HG03439 (cell line): ENCODE results near the gene DNAH8.

Source experiments
- ATAC-seq: cut with Tn5 transposase; IDR thresholded peaks from one replicate; pipeline ENCODE4 v1.9.1; 2021; ENCODE audit warnings: mild to moderate bottlenecking, moderate library complexity; ENCODE audit not compliant: unreplicated experiment

The DNAH8 gene

GRCh38 chr6:38701551-38701950 lies 13.6 kb upstream of the DNAH8 start:
- no peak for ATAC-seq

GRCh38 chr6:38702558-38703397 lies 12.3 kb upstream of the DNAH8 start, which contains the start of gene GLO1:
Gene GLO1 (minus strand): TSS chr6:38703145. CDS start chr6:38703054, 91 bp downstream.
- peak; percentile 99 for ATAC-seq

GRCh38 chr6:38703949-38704590 lies 11.0 kb upstream of the DNAH8 start:
- no peak for ATAC-seq

DNA sequence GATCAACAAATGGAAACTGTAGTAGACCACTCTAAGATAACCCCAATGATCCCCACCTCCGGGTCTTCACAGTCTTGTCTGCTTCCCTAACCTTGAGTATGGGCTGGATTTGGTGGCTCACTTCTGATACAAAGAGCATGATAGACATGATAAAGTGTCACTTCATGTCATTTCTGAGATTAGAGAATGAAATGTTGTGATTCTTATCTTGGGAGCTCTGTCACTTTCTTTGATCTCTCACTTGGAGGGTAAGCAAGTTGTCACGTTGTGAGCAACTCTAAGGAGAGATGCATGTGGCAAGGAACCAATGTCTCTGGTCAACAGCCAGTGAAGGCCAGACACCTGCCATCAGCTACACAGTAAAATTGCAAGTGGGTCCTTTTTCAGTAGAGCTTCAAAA lies 9.2 kb upstream of the DNAH8 start:
- ATAC-seq: no peak

- ATAC-seq: no peak
These were observed 6.6 kb upstream of the DNAH8 start for GRCh38 chr6:38708496-38708895.

GRCh38 chr6:38713812-38714211 lies 1.3 kb upstream of the DNAH8 start:
- ATAC-seq: no peak

DNA sequence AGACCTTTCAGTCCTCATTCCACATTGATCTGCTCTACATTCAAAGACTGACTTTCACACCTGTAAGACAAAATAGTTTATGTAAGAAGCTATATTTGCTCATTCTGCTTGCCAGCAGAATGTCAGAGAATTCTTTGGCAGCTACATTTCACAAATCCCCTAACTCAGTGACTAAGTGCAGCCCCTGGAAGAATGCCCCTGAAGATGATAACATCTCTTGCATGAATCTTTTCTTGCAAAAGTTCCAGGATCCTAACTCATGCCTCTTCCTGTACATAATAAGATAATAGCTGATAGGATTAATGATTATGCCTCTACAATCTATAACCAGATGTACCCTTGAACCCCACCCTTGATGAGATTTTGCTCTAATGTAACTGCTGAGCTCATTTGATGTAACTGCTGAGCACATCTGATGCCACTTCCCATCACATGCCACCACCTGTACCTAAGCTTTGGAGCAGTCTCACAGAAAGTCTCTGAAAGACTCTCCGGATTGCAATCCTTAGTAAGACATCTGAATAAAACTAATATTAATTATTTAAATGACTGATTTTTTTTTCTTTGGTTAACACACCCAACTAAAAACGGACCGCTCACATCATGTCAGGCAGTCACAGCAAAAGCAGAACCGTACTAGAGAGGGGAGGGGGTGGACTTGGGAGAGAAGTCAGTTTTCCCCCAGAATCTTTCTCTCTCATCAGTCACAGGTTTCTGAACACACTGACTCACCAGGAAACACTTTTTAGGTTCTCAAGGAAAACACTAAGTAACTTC lies 684 bp upstream of the DNAH8 start:
- ATAC-seq: no peak

DNA sequence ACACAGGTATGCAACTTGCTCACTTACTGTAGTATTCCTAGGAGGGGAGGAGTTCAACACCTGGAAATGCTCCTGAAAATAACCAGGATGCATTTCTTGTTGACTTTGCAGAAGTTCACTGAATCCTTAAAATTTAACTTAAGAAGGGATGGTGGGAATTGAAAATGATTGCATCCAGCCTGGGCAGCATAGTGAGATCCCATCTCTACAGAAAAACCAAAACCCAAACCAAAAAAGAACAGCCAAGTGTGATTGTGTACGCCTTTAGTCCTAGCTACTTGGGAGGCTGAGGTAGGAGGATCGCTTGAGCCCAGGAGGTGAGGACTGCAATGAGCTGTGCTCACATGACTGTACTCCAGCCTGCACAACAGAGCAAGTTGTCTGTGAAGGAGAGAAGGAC lies 1.7 kb downstream of the DNAH8 start:
- ATAC-seq: no peak

- ATAC-seq: no peak
These were observed 4.2 kb downstream of the DNAH8 start for GRCh38 chr6:38719358-38719757.

DNA sequence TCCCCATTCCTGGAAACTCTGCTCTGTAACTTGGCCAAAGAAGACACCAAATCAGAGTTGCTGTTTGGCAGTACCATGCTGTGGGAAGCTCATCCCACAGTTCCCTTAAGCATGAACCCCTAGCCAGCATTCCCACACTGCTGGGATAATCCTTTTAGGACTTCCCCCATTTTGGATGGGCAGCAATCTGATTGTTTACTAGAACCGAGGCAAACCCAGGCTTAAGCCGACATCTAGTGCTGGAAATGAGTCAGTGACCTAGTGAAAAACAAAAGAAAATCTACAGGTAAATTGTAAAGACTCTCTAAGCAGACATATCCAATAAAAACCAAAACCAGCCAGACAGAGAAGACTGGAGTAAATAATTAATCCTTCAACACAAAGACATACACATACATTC lies 5.2 kb downstream of the DNAH8 start:
- ATAC-seq: no peak

DNA sequence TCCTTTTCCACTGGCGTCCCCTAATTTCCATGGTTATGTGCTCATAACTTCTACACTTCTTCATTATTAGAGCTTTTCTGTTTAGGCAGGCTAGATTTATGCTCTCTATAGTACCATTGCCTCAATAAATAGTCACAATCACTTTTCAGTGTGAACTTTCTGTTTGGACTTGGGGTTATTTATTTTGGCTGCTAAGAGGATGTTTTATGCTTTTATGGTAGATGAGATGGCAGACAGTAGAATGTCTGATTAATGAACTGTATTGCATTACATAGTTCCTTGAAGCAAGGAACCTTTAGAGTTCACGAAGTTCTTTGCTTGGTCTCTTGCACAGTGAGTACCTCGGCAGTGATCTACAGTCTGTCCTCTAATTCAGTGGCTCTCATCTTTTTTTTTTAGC lies 6.9 kb downstream of the DNAH8 start:
- ATAC-seq: no peak

DNA sequence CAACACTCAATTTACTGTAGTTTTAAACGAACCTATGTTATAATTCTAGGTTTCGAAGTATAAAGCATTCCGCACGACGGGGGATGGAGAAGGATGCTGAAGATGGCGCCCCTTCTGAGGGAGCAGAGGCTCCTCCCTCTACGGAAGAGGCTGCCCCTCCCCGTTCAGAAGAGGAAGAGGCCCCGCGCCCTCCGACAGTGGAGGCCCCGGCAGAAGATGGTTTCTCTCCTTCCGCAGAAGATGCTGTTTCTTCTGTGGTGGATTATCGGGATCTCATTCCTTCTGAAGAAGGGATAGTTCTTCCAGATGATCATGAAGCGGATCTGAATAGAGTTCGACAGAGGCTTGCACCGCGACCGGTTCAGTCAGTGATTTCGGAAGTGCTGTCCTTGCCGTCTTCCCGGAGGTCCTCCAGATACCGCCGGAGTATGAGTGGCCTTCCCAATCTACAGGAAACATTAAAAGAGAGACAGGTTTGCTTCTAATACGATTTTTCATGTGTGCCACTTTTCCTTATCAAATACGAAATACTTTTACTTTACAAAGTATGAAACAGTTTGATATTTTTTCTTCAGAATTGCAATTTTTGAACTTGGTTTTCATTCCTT lies 7.7 kb downstream of the DNAH8 start:
- no peak for ATAC-seq

DNA sequence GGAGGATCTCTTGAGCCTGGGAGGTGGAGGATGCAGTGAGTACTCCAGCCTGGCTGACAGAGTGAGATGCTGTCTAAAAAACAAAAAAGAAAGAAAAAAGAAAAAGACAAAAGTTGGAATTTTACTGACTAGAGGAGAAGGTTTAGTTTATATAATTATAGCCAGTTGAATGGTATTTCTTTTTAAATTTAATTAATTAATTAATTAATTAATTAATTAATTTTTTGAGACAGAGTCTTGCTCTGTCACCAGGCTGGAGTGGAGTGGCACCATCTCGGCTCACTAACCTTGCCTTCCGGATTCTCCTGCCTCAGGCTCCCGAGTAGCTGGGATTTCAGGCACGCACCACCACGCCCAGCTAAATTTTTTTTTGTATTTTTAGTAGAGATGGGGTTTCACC lies 8.7 kb downstream of the DNAH8 start:
- ATAC-seq: no peak

GRCh38 chr6:38724343-38724742 lies 9.2 kb downstream of the DNAH8 start:
- no peak for ATAC-seq

DNA sequence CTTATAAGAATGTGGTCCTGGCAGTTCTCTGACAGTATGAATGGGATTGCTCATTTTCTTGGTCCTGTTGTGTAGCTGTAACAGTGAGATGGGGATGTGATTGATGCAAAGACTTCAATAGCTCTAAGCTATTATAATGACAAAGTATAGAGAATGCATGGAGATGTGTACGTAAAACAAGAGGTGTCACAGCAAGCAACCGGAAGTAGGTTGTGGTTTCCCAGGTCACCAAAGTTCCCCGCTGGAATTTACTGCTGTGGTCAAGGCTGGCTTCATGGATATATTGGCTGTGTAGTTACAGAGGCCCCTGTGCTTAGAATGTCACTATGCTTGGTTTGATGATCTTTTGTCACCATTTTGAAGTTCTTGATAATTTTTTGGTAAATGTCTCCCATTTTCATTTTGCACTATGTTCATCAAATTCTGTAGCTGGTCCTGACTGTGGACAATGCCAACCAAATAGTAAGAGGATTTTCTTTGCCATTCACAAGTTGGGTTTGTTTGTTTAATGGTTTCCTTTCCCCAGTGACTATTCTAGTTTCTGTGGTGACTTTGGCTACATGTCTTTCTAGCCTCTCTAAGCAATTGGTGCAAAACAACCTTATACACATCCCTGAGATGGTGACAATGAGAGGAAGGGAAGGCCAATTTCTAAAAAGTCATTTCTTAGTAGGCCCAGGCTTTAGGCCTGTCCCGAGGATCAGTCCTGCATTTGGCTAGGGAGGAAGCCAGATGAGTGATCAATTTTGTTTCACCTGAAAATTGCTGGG lies 10.5 kb downstream of the DNAH8 start:
- ATAC-seq: no peak

- ATAC-seq: no peak
These were observed 13.1 kb downstream of the DNAH8 start for GRCh38 chr6:38728203-38728602.

GRCh38 chr6:38730140-38730862 lies 15.2 kb downstream of the DNAH8 start:
- ATAC-seq: no peak

- no peak for ATAC-seq
These were observed 21.8 kb downstream of the DNAH8 start for GRCh38 chr6:38736951-38737350.

- no peak for ATAC-seq
These were observed 23.1 kb downstream of the DNAH8 start for GRCh38 chr6:38738261-38738660.

- no peak for ATAC-seq
These were observed 24.4 kb downstream of the DNAH8 start for GRCh38 chr6:38739532-38739931.
